OCI-LY1 (cell line): ENCODE data around the gene GFOD1.

ENCODE experiments used
- H2AFZ ChIP-seq: fragments of 200-600 bp; sonication (generic), shearing (Covaris generic); 2 replicates; pipeline ENCODE4 v1.6.0; 2014; ENCODE audit warnings: antibody characterized with exemption, mild to moderate bottlenecking, low read length
- H3F3A ChIP-seq: fragments of 200-600 bp; sonication (generic), shearing (Covaris generic); 2 replicates; pipeline ENCODE4 v1.6.0; 2014; ENCODE audit warnings: mild to moderate bottlenecking, antibody characterized with exemption, low read length, moderate library complexity; ENCODE audit not compliant: insufficient read depth
- H3K27ac ChIP-seq: fragments of 200-600 bp; sonication (generic); 2 replicates; pipeline ENCODE4 v1.5.1; 2014; ENCODE audit warnings: low read length, mixed run types, mild to moderate bottlenecking, low read depth; ENCODE audit not compliant: poor library complexity, severe bottlenecking
- H3K27me3 ChIP-seq: fragments of 200-600 bp; sonication (generic); 2 replicates; pipeline ENCODE4 v1.6.0; 2014; ENCODE audit warnings: antibody characterized with exemption, mild to moderate bottlenecking, low read length, moderate library complexity; ENCODE audit not compliant: insufficient read depth
- H3K36me3 ChIP-seq: fragments of 200-600 bp; sonication (generic); 2 replicates; pipeline ENCODE4 v1.6.1; 2014; ENCODE audit warnings: mild to moderate bottlenecking, antibody characterized with exemption, low read length, moderate library complexity, mixed read lengths; ENCODE audit not compliant: insufficient read depth
- H3K4me1 ChIP-seq: fragments of 200-600 bp; sonication (generic); 2 replicates; pipeline ENCODE4 v1.5.1; 2014; ENCODE audit warnings: mild to moderate bottlenecking, low read length, moderate library complexity; ENCODE audit not compliant: insufficient read depth, severe bottlenecking
- H3K4me2 ChIP-seq: fragments of 200-600 bp; sonication (generic), shearing (Covaris generic); 2 replicates; pipeline ENCODE4 v1.6.1; 2014; ENCODE audit warnings: low read length
- H3K4me3 ChIP-seq: fragments of 200-600 bp; sonication (generic); 2 replicates; pipeline ENCODE4 v1.5.1; 2014; ENCODE audit warnings: low read length, low read depth, mild to moderate bottlenecking, mixed read lengths; ENCODE audit not compliant: poor library complexity, severe bottlenecking
- H3K79me2 ChIP-seq: fragments of 200-600 bp; shearing (Covaris generic); 2 replicates; pipeline ENCODE4 v1.6.1; 2016; ENCODE audit warnings: mixed run types, low read length, mixed read lengths; ENCODE audit not compliant: insufficient read depth
- H3K9ac ChIP-seq: fragments of 200-600 bp; sonication (generic), shearing (Covaris generic); 2 replicates; pipeline ENCODE4 v1.6.1; 2014; ENCODE audit warnings: mild to moderate bottlenecking, low read length, mixed read lengths
- H3K9me2 ChIP-seq: fragments of 200-600 bp; sonication (generic), shearing (Covaris generic); 2 replicates; pipeline ENCODE4 v1.6.1; 2014; ENCODE audit warnings: low read depth, mild to moderate bottlenecking, low read length, mixed read lengths
- H3K9me3 ChIP-seq: fragments of 200-600 bp; shearing (Covaris generic); 2 replicates; pipeline ENCODE4 v1.6.1; 2014; ENCODE audit warnings: low read length, mixed read lengths
- H4K20me1 ChIP-seq: fragments of 200-600 bp; sonication (generic), shearing (Covaris generic); 2 replicates; pipeline ENCODE4 v1.6.0; 2016; ENCODE audit warnings: mild to moderate bottlenecking, low read length; ENCODE audit not compliant: insufficient read depth
- CTCF ChIP-seq: fragments of 200-600 bp; sonication (generic), shearing (Covaris generic); IDR thresholded peaks from 2 replicates; pipeline ENCODE4 v1.5.1; 2017; ENCODE audit warnings: mild to moderate bottlenecking, antibody characterized with exemption, low read length, moderate library complexity, mixed read lengths
- EZH2 ChIP-seq: fragments of 200-600 bp; sonication (generic), shearing (Covaris generic); IDR thresholded peaks from 2 replicates; pipeline ENCODE4 v1.8.0; 2017; ENCODE audit warnings: borderline replicate concordance, mixed run types, mild to moderate bottlenecking, antibody characterized with exemption, low read length, moderate library complexity, mixed read lengths

Gene GFOD1

GRCh38 chr6:13334953-13335352, 152.4 kb downstream of the GFOD1 start:
- Histone ChIP-seq H3K9me2 (no peaks in the 10 kb centered on the region), H4K20me1 (no peaks in the 10 kb centered on the region), H3K9ac (no peak overlapping the region), H3K4me1 (peaks cover 5% of the 10 kb centered on the region), H3F3A (0 out of 2 replicates have a peak, but pooled peaks cover 3% of the 10 kb centered on the region), H3K4me3 (no peak overlapping the region), H3K27me3 (no peaks in the 10 kb centered on the region), H2AFZ (no peak overlapping the region), H3K36me3 (no peaks in the 10 kb centered on the region), H3K27ac (no peak overlapping the region), H3K79me2 (no peaks in the 10 kb centered on the region), H3K4me2 (no peak overlapping the region), H3K9me3 (no peaks in the 10 kb centered on the region)
- TF ChIP-seq CTCF (no peak), EZH2 (no peak)

- H3K4me3 ChIP-seq = no peak overlapping the region
- TF ChIP-seq CTCF = no peak
- no peak for TF ChIP-seq EZH2
- no peak overlapping the region for H2AFZ ChIP-seq
- no peak overlapping the region for H3K4me2 ChIP-seq
- no peak overlapping the region for H3K9ac ChIP-seq
- peaks cover 19% of the 10 kb centered on the region for H3K4me1 ChIP-seq
- no peaks in the 10 kb centered on the region for H3K79me2 ChIP-seq
- H3K27me3 ChIP-seq = no peaks in the 10 kb centered on the region
- H3F3A ChIP-seq = 0 out of 2 replicates have a peak, but pooled peaks cover 3% of the 10 kb centered on the region
- H4K20me1 ChIP-seq = no peaks in the 10 kb centered on the region
- H3K36me3 ChIP-seq = no peaks in the 10 kb centered on the region
- H3K27ac ChIP-seq = no peak overlapping the region
- no peaks in the 10 kb centered on the region for H3K9me2 ChIP-seq
- H3K9me3 ChIP-seq = no peaks in the 10 kb centered on the region
These were observed 155.1 kb downstream of the GFOD1 start for GRCh38 chr6:13332349-13332706.

- Histone ChIP-seq H3K27ac (no peak overlapping the region), H3K9ac (no peak overlapping the region), H3K79me2 (no peaks in the 10 kb centered on the region), H4K20me1 (no peaks in the 10 kb centered on the region), H2AFZ (no peak overlapping the region), H3K4me2 (no peak overlapping the region), H3F3A (0 out of 2 replicates have a peak, but pooled peaks cover 3% of the 10 kb centered on the region), H3K9me3 (no peaks in the 10 kb centered on the region), H3K4me1 (peaks cover 25% of the 10 kb centered on the region), H3K9me2 (no peaks in the 10 kb centered on the region), H3K36me3 (no peaks in the 10 kb centered on the region), H3K27me3 (no peaks in the 10 kb centered on the region), H3K4me3 (no peak overlapping the region)
- TF ChIP-seq EZH2 (no peak), CTCF (peak; percentile 77)
These were observed 155.7 kb downstream of the GFOD1 start for GRCh38 chr6:13331516-13332348.
